ENCODE measurements around the gene RUNX1. TPM values are rescaled to one million over a fixed set of nuclear protein-coding genes. Genes with fewer than 3 reads are reported as not detected.

RUNX1 gene
- polyA plus RNA-seq, 1 experiment: 20.9 TPM

GRCh38 chr21:34796518-34797200, 252.4 kb downstream of the RUNX1 start:
- ChIA-PET CTCF (interaction anchor here (2.5 kb wide), 1 partner anchor 51 kb away, joined by 9 read pairs; no protein-coding TSS in a partner anchor), POLR2A (interaction anchor here (0.6 to 1.8 kb wide), 2 partner anchors 11 to 49 kb away, joined by 9 to 11 read pairs; no protein-coding TSS in a partner anchor)
- Histone ChIP-seq H3K27ac (ENCODE audit: low read depth, low read length) (peak overlapping the region; percentile 55), H3K27me3 (ENCODE audit: control insufficient read depth, insufficient read depth, low read length) (no peaks in the 10 kb centered on the region), H3K4me3 (ENCODE audit: low read depth, low read length) (no peak overlapping the region), H3K9me3 (ENCODE audit: control insufficient read depth, insufficient read depth, low read length) (peaks cover 6% of the 10 kb centered on the region; the same call in 1 of the 2 replicates)
- no peak for TF ChIP-seq CTCF (IDR thresholded peaks at IDR 0.05; ENCODE audit: low read depth, low read length)
- DNase-seq (ENCODE audit: low read depth, low spot score): no peak

- DNase-seq (ENCODE audit: low read depth, low spot score): no peak
- H3K4me3 ChIP-seq (ENCODE audit: low read depth, low read length): no peak overlapping the region
- POLR2A ChIA-PET: interaction anchor here (0.6 to 1.8 kb wide), 3 partner anchors 12 to 93 kb away, joined by 3 to 9 read pairs (median 4); no protein-coding TSS in a partner anchor
These were observed 253.4 kb downstream of the RUNX1 start for GRCh38 chr21:34795548-34796180.

GRCh38 chr21:34795175-34795547, 253.9 kb downstream of the RUNX1 start:
- ChIA-PET CTCF (interaction anchor here (2.5 kb wide), 1 partner anchor 50 kb away, joined by 9 read pairs; no protein-coding TSS in a partner anchor), POLR2A (interaction anchor here (0.6 to 0.9 kb wide), 2 partner anchors 17 to 94 kb away, joined by 3 to 4 read pairs; no protein-coding TSS in a partner anchor)
- TF ChIP-seq CTCF (IDR thresholded peaks at IDR 0.05; ENCODE audit: low read depth, low read length): no peak
- no peak for DNase-seq (ENCODE audit: low read depth, low spot score)
- Histone ChIP-seq H3K27ac (ENCODE audit: low read depth, low read length) (peak overlapping the region; percentile 77), H3K4me3 (ENCODE audit: low read depth, low read length) (no peak overlapping the region), H3K9me3 (ENCODE audit: control insufficient read depth, insufficient read depth, low read length) (peaks cover 6% of the 10 kb centered on the region; the same call in 1 of the 2 replicates), H3K27me3 (ENCODE audit: control insufficient read depth, insufficient read depth, low read length) (no peaks in the 10 kb centered on the region)

More at GRCh38 chr21:34795548-34796180, 253.4 kb downstream of the RUNX1 start:
- Histone ChIP-seq H3K9me3 (ENCODE audit: control insufficient read depth, insufficient read depth, low read length) (peaks cover 6% of the 10 kb centered on the region; the same call in 1 of the 2 replicates), H3K27ac (ENCODE audit: low read depth, low read length) (peak overlapping the region; percentile 77), H3K27me3 (ENCODE audit: control insufficient read depth, insufficient read depth, low read length) (no peaks in the 10 kb centered on the region)
- TF ChIP-seq CTCF (IDR thresholded peaks at IDR 0.05; ENCODE audit: low read depth, low read length): no peak
- CTCF ChIA-PET: interaction anchor here (2.5 kb wide), 1 partner anchor 50 kb away, joined by 9 read pairs; no protein-coding TSS in a partner anchor

- POLR2A ChIA-PET: interaction anchor here (0.6 kb wide), 1 partner anchor 94 kb away, joined by 4 read pairs; no protein-coding TSS in a partner anchor
- H3K27ac ChIP-seq (ENCODE audit: low read depth, low read length): peak overlapping the region; percentile 39
These were observed 254.4 kb downstream of the RUNX1 start for GRCh38 chr21:34794686-34795085.

More at GRCh38 chr21:34794686-34795085, 254.4 kb downstream of the RUNX1 start:
- H3K9me3 ChIP-seq (ENCODE audit: control insufficient read depth, insufficient read depth, low read length): peaks cover 6% of the 10 kb centered on the region; the same call in 1 of the 2 replicates
- TF ChIP-seq CTCF (IDR thresholded peaks at IDR 0.05; ENCODE audit: low read depth, low read length): no peak
- no peak overlapping the region for H3K4me3 ChIP-seq (ENCODE audit: low read depth, low read length)
- H3K27me3 ChIP-seq (ENCODE audit: control insufficient read depth, insufficient read depth, low read length): no peaks in the 10 kb centered on the region
- no peak for DNase-seq (ENCODE audit: low read depth, low spot score)
- CTCF ChIA-PET: interaction anchor here (2.5 kb wide), 1 partner anchor 49 kb away, joined by 9 read pairs; no protein-coding TSS in a partner anchor

Measured in AG04450 (cell line).